Hematopoietic multipotent progenitor cell treated with erythropoietin and hydrocortisone succinate and interleukin-3 and kit ligand, for 8 days (in vitro differentiated cells): ENCODE data around the gene TICRR.
"Not testable (repeated sequence)": the region's sequence is repeated elsewhere in the genome, so short reads cannot be mapped to it uniquely, and the experiment has no call there.

Experiments used
- DNase-seq: peaks from one replicate; pipeline ENCODE4 v3.0.0-alpha.2; 2015

Gene TICRR, protein sequence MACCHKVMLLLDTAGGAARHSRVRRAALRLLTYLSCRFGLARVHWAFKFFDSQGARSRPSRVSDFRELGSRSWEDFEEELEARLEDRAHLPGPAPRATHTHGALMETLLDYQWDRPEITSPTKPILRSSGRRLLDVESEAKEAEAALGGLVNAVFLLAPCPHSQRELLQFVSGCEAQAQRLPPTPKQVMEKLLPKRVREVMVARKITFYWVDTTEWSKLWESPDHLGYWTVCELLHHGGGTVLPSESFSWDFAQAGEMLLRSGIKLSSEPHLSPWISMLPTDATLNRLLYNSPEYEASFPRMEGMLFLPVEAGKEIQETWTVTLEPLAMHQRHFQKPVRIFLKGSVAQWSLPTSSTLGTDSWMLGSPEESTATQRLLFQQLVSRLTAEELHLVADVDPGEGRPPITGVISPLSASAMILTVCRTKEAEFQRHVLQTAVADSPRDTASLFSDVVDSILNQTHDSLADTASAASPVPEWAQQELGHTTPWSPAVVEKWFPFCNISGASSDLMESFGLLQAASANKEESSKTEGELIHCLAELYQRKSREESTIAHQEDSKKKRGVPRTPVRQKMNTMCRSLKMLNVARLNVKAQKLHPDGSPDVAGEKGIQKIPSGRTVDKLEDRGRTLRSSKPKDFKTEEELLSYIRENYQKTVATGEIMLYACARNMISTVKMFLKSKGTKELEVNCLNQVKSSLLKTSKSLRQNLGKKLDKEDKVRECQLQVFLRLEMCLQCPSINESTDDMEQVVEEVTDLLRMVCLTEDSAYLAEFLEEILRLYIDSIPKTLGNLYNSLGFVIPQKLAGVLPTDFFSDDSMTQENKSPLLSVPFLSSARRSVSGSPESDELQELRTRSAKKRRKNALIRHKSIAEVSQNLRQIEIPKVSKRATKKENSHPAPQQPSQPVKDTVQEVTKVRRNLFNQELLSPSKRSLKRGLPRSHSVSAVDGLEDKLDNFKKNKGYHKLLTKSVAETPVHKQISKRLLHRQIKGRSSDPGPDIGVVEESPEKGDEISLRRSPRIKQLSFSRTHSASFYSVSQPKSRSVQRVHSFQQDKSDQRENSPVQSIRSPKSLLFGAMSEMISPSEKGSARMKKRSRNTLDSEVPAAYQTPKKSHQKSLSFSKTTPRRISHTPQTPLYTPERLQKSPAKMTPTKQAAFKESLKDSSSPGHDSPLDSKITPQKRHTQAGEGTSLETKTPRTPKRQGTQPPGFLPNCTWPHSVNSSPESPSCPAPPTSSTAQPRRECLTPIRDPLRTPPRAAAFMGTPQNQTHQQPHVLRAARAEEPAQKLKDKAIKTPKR (N-terminal part only)

GRCh38 chr15:89575146-89575655 is at the start of gene TICRR:
Gene TICRR, plus strand, starts transcription at chr15:89575469. Its CDS starts 118 bp downstream, at chr15:89575587.
- peak; percentile 100 for DNase-seq

GRCh38 chr15:89526181-89526580 is 49.1 kb upstream of the TICRR start:
- DNase-seq, result no peak

- DNase-seq, result no peak
These were observed 48.4 kb upstream of the TICRR start for GRCh38 chr15:89526601-89527441.

- no peak for DNase-seq
These were observed 46.4 kb upstream of the TICRR start for GRCh38 chr15:89528757-89529352.

GRCh38 chr15:89530976-89531375 is 44.3 kb upstream of the TICRR start:
- DNase-seq, result no peak

DNA sequence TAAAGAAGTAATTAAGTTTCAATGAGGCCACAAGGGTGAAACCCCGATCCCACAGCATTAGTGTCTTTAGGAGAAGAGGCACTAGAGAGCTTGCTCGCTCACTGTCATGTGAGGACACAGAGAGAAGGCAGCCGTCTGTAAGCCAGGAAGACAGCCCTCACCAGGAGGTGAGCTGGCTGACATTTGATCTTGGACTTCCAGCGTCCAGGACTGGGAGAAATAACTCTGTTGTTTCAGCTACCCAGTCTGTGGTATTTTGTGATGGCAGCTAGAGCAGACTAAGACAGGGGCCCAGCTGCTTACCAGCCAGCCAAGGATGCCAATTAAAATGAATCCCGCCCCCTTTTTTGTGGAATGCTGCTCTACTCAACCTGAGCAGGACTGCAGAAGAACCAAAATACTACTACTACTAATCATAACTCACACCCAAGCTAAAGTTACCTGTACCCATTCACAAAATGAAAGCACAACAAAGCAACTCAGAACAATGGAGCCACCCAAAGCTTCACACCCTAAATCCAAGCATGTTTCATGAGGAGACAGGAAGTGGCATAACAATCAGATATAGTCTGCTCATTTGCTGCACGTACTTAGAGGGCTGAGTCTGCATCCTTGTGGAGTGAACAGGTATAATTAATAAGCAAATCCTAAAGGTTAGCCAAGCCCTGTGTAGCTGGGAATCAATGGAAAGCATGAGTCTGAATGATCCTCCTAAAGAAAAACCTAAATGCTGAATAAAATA is 43.3 kb upstream of the TICRR start:
- DNase-seq, result no peak

- DNase-seq, result no peak
These were observed 41.3 kb upstream of the TICRR start for GRCh38 chr15:89533861-89534544.

DNA sequence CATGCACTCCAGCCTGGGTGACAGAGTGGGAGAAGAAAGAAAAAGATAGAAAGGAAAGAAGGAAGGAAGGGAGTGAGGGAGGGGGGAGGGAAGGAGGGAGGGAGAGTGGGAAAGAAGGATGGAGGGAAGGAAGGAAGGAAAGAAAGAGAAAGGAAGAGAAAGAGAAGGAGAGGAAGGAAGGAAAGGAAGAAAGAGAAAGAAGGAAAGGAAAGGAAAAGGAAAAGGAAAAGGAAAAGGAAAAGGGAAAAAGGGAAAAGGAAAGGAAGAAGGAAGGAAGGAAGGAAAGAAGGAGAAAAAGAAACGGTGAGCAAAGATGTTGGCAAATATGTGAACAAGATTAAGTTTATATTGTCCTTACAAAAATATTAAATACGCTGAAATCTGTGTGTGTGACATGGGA is 36.2 kb upstream of the TICRR start:
- no peak for DNase-seq

DNA sequence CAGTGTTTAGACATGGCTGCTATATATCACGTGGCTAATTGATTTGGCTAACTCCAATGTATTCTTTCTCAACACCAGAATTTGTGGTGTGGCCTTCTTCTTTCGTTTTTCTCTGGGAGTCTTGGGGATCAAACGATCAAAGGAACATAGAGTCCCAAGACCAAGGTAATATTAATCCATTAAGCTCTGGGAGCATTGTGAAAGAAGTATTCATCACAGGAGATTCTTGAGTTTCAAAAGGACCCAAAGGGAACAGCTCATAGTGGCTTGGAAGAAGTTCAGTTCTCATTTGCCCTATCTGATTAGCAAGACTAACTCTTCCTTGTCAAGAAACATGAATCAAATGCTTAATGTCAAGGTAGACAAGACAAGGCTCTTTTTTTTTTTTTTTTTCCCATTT is 32.9 kb upstream of the TICRR start:
- DNase-seq, result no peak

DNA sequence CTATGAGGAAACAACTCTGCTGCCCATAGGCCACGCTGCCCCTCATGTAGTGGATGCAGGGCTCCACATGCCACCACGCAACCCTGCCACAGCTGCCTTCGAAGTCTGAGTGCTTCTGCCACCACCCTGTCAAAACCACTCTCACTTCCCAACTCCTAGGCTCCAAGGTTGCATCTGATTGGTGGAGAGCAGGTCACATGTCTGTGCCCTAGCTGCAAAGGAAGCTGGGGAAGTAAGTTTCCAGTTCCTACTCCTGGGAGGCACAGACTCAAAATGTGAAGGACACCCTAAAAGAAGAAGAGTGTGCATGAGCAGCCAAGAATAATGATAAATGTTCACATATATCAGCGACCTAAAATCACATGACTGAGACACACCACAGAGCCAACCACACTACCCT is 31.9 kb upstream of the TICRR start:
- no peak for DNase-seq

DNA sequence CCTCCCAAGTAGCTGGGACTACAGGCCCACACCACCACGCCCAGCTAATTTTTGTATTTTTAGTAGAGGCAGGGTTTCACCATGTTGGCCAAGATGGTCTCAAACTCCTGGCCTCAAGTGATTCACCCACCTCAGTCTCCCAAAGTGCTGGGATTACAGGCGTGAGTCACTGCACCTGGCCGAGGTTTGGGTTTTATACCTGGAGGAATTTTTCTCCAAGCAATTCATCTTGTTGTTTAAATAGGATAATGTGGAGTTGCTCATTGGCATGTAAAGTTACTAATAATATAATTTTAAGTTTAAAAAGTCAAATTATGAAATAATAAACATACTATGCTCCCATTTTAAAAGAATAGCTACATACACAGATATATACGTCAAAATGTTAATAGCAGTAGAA is 26.1 kb upstream of the TICRR start:
- not testable (repeated sequence) for DNase-seq

- no peak for DNase-seq
These were observed 24.8 kb upstream of the TICRR start for GRCh38 chr15:89550427-89550826.

DNA sequence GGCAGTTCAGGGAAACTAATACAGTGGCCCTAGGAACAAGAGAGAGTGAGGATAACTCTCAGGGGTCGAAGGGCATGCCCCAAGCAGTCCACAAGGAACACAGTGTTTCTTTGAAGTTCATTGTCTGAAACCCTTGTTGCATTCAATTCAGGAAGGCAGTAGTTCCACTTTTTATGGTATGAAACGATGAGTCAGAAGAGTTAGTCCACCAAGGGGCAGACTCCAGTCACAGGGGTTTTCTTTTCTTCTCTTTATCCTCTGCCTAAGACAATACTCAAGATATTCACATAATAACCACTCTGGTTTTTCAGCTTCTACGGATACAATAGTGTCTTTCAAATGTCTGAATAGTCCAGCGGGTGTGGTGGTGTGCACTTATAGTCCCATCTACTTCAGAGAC is 23.7 kb upstream of the TICRR start:
- no peak for DNase-seq

DNA sequence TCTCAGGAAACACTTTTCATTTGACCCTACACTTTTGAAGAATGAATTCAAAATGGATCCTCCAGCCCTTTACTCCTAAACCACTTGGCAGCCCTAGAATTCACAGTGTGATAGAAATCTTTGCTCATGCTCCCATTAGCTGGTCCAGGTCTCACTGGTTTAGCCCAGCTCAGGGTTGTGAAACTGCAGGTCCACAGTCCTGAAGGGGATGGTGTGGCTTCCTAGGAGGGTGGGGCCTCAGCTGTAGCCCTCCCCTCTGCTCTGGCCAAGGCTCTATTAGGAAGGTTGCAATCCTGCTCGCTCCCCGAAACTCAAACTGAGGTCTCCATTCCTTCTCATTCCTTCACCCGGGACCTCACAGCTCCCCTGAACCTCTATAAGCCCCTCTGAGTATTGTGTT is 21.6 kb upstream of the TICRR start:
- no peak for DNase-seq

- no peak for DNase-seq
These were observed 21.0 kb upstream of the TICRR start for GRCh38 chr15:89554247-89554646.

- DNase-seq, result no peak
These were observed 19.5 kb upstream of the TICRR start for GRCh38 chr15:89555768-89556167.

GRCh38 chr15:89556413-89557262 is 18.6 kb upstream of the TICRR start:
- DNase-seq, result peak; percentile 75

- DNase-seq, result no peak
These were observed 15.5 kb upstream of the TICRR start for GRCh38 chr15:89559769-89560264.

DNA sequence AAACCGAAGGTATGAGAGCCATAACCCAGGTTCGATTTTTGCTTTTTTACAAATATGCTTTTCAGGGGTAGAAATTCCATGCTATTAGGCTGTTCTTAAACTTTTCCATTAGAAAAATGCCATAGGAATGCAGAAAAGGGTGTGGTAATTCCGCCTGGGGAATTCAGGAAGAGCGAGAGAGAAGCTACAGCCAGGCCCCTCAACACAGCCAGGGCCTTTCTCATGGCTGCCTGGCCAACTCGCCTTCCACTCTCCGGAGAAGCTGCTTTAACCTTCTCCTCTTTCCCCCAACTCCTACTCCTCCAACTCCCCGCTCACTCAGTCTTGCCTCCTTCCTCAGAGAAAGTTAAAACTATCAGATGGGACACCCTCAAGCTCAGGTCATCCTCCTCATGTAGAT is 9.1 kb upstream of the TICRR start:
- DNase-seq, result no peak
